OCI-LY1 (cell line): ENCODE data around the gene SAE1.
A peak's percentile ranks its signal among the peaks of the same experiment; 100 is the strongest.

ENCODE experiments used
- H2AFZ ChIP-seq: fragments of 200-600 bp; sonication (generic), shearing (Covaris generic); 2 replicates; pipeline ENCODE4 v1.6.0; 2014; ENCODE audit warnings: antibody characterized with exemption, mild to moderate bottlenecking, low read length
- H3F3A ChIP-seq: fragments of 200-600 bp; sonication (generic), shearing (Covaris generic); 2 replicates; pipeline ENCODE4 v1.6.0; 2014; ENCODE audit warnings: mild to moderate bottlenecking, antibody characterized with exemption, low read length, moderate library complexity; ENCODE audit not compliant: insufficient read depth
- H3K27ac ChIP-seq: fragments of 200-600 bp; sonication (generic); 2 replicates; pipeline ENCODE4 v1.5.1; 2014; ENCODE audit warnings: low read length, mixed run types, mild to moderate bottlenecking, low read depth; ENCODE audit not compliant: poor library complexity, severe bottlenecking
- H3K27me3 ChIP-seq: fragments of 200-600 bp; sonication (generic); 2 replicates; pipeline ENCODE4 v1.6.0; 2014; ENCODE audit warnings: antibody characterized with exemption, mild to moderate bottlenecking, low read length, moderate library complexity; ENCODE audit not compliant: insufficient read depth
- H3K36me3 ChIP-seq: fragments of 200-600 bp; sonication (generic); 2 replicates; pipeline ENCODE4 v1.6.1; 2014; ENCODE audit warnings: mild to moderate bottlenecking, antibody characterized with exemption, low read length, moderate library complexity, mixed read lengths; ENCODE audit not compliant: insufficient read depth
- H3K4me1 ChIP-seq: fragments of 200-600 bp; sonication (generic); 2 replicates; pipeline ENCODE4 v1.5.1; 2014; ENCODE audit warnings: mild to moderate bottlenecking, low read length, moderate library complexity; ENCODE audit not compliant: insufficient read depth, severe bottlenecking
- H3K4me2 ChIP-seq: fragments of 200-600 bp; sonication (generic), shearing (Covaris generic); 2 replicates; pipeline ENCODE4 v1.6.1; 2014; ENCODE audit warnings: low read length
- H3K4me3 ChIP-seq: fragments of 200-600 bp; sonication (generic); 2 replicates; pipeline ENCODE4 v1.5.1; 2014; ENCODE audit warnings: low read length, low read depth, mild to moderate bottlenecking, mixed read lengths; ENCODE audit not compliant: poor library complexity, severe bottlenecking
- H3K79me2 ChIP-seq: fragments of 200-600 bp; shearing (Covaris generic); 2 replicates; pipeline ENCODE4 v1.6.1; 2016; ENCODE audit warnings: mixed run types, low read length, mixed read lengths; ENCODE audit not compliant: insufficient read depth
- H3K9ac ChIP-seq: fragments of 200-600 bp; sonication (generic), shearing (Covaris generic); 2 replicates; pipeline ENCODE4 v1.6.1; 2014; ENCODE audit warnings: mild to moderate bottlenecking, low read length, mixed read lengths
- H3K9me2 ChIP-seq: fragments of 200-600 bp; sonication (generic), shearing (Covaris generic); 2 replicates; pipeline ENCODE4 v1.6.1; 2014; ENCODE audit warnings: low read depth, mild to moderate bottlenecking, low read length, mixed read lengths
- H3K9me3 ChIP-seq: fragments of 200-600 bp; shearing (Covaris generic); 2 replicates; pipeline ENCODE4 v1.6.1; 2014; ENCODE audit warnings: low read length, mixed read lengths
- H4K20me1 ChIP-seq: fragments of 200-600 bp; sonication (generic), shearing (Covaris generic); 2 replicates; pipeline ENCODE4 v1.6.0; 2016; ENCODE audit warnings: mild to moderate bottlenecking, low read length; ENCODE audit not compliant: insufficient read depth
- CTCF ChIP-seq: fragments of 200-600 bp; sonication (generic), shearing (Covaris generic); IDR thresholded peaks from 2 replicates; pipeline ENCODE4 v1.5.1; 2017; ENCODE audit warnings: mild to moderate bottlenecking, antibody characterized with exemption, low read length, moderate library complexity, mixed read lengths
- EZH2 ChIP-seq: fragments of 200-600 bp; sonication (generic), shearing (Covaris generic); IDR thresholded peaks from 2 replicates; pipeline ENCODE4 v1.8.0; 2017; ENCODE audit warnings: borderline replicate concordance, mixed run types, mild to moderate bottlenecking, antibody characterized with exemption, low read length, moderate library complexity, mixed read lengths

SAE1 gene

GRCh38 chr19:47124937-47125668 lies 5.5 kb upstream of the SAE1 start:
- Histone ChIP-seq H3K9ac (no peak overlapping the region), H3K36me3 (no peaks in the 10 kb centered on the region), H3K4me1 (no peaks in the 10 kb centered on the region), H3K4me2 (no peak overlapping the region), H4K20me1 (no peaks in the 10 kb centered on the region), H3K4me3 (no peak overlapping the region), H3F3A (no peaks in the 10 kb centered on the region), H3K79me2 (no peaks in the 10 kb centered on the region), H3K27me3 (no peaks in the 10 kb centered on the region), H2AFZ (no peak overlapping the region), H3K27ac (no peak overlapping the region), H3K9me3 (no peaks in the 10 kb centered on the region), H3K9me2 (no peaks in the 10 kb centered on the region)
- TF ChIP-seq CTCF (peak; percentile 75; the same call in 1 of the 2 replicates), EZH2 (no peak)

- no peaks in the 10 kb centered on the region for H3K36me3 ChIP-seq
- H3K27ac ChIP-seq = no peak overlapping the region
- no peaks in the 10 kb centered on the region for H4K20me1 ChIP-seq
- no peak overlapping the region for H2AFZ ChIP-seq
- TF ChIP-seq CTCF (no peak), EZH2 (no peak)
- H3F3A ChIP-seq = no peaks in the 10 kb centered on the region
- H3K27me3 ChIP-seq = no peaks in the 10 kb centered on the region
- H3K4me3 ChIP-seq = no peak overlapping the region
- H3K9ac ChIP-seq = no peak overlapping the region
- no peaks in the 10 kb centered on the region for H3K79me2 ChIP-seq
- H3K4me2 ChIP-seq = no peak overlapping the region
- no peaks in the 10 kb centered on the region for H3K9me3 ChIP-seq
- H3K9me2 ChIP-seq = no peaks in the 10 kb centered on the region
- peaks cover 3% of the 10 kb centered on the region for H3K4me1 ChIP-seq
These were observed 5.0 kb upstream of the SAE1 start for GRCh38 chr19:47125669-47125938.

GRCh38 chr19:47129579-47129978 lies 1.1 kb upstream of the SAE1 start:
- no peaks in the 10 kb centered on the region for H3K9me2 ChIP-seq
- no peak overlapping the region for H3K4me3 ChIP-seq
- no peaks in the 10 kb centered on the region for H3F3A ChIP-seq
- H3K79me2 ChIP-seq = peaks cover 38% of the 10 kb centered on the region
- no peak overlapping the region for H2AFZ ChIP-seq
- H3K9me3 ChIP-seq = no peaks in the 10 kb centered on the region
- H3K4me2 ChIP-seq = no peak overlapping the region
- no peaks in the 10 kb centered on the region for H4K20me1 ChIP-seq
- H3K27me3 ChIP-seq = no peaks in the 10 kb centered on the region
- H3K9ac ChIP-seq = no peak overlapping the region
- H3K36me3 ChIP-seq = peaks cover 25% of the 10 kb centered on the region
- no peak overlapping the region for H3K27ac ChIP-seq
- TF ChIP-seq EZH2 (no peak), CTCF (no peak)
- peaks cover 32% of the 10 kb centered on the region for H3K4me1 ChIP-seq
